Trophoblast cell (in vitro differentiated cells and primary cell): ENCODE measurements around the gene PTPN9.

Source experiments
- DNase-seq, 2 donors: peaks; one replicate each; pipeline ENCODE4 v3.0.0-alpha.2; 2016
- H2AFZ ChIP-seq: 2 replicates; pipeline ENCODE4 v1.6.1; 2013; ENCODE audit warnings: low read length, moderate library complexity, mild to moderate bottlenecking; ENCODE audit not compliant: insufficient read depth, poor library complexity
- H2AK5ac ChIP-seq: 2 replicates; pipeline ENCODE4 v1.6.1; 2013; ENCODE audit warnings: mild to moderate bottlenecking, low read length
- H2BK120ac ChIP-seq: 2 replicates; pipeline ENCODE4 v1.6.1; 2013; ENCODE audit warnings: low read length, mild to moderate bottlenecking, moderate library complexity; ENCODE audit not compliant: insufficient read depth, poor library complexity
- H2BK12ac ChIP-seq: 2 replicates; pipeline ENCODE4 v1.6.1; 2013; ENCODE audit warnings: mild to moderate bottlenecking, low read length, moderate library complexity
- H2BK5ac ChIP-seq: 2 replicates; pipeline ENCODE4 v1.6.1; 2013; ENCODE audit warnings: low read length, low read depth, moderate library complexity, mild to moderate bottlenecking; ENCODE audit not compliant: poor library complexity
- H3K14ac ChIP-seq: 2 replicates; pipeline ENCODE4 v1.6.1; 2013; ENCODE audit warnings: mild to moderate bottlenecking, low read length
- H3K18ac ChIP-seq: 2 replicates; pipeline ENCODE4 v1.6.1; 2013; ENCODE audit warnings: mild to moderate bottlenecking, low read length
- H3K23ac ChIP-seq: 2 replicates; pipeline ENCODE4 v1.6.1; 2013; ENCODE audit warnings: low read length
- H3K27ac ChIP-seq: 2 replicates; pipeline ENCODE4 v1.5.1; 2013; ENCODE audit warnings: low read depth, mild to moderate bottlenecking, inconsistent platforms, low read length, moderate library complexity
- H3K27me3 ChIP-seq: 2 replicates; pipeline ENCODE4 v1.6.1; 2013; ENCODE audit warnings: inconsistent platforms, mild to moderate bottlenecking, low read length, moderate library complexity; ENCODE audit not compliant: insufficient read depth
- H3K36me3 ChIP-seq, 2 experiments: 1 replicate in 1 of 2; 2 replicates in 1 of 2; pipeline ENCODE4 v1.6.1; 2013; ENCODE audit warnings: low read length in 2 of 2, mild to moderate bottlenecking in 2 of 2, moderate library complexity in 1 of 2; ENCODE audit not compliant: insufficient read depth in 2 of 2, control insufficient read depth in 1 of 2
- H3K4ac ChIP-seq: 2 replicates; pipeline ENCODE4 v1.6.1; 2013; ENCODE audit warnings: low read depth, mild to moderate bottlenecking, low read length, moderate library complexity
- H3K4me1 ChIP-seq, 2 experiments: 1 replicate in 1 of 2; 2 replicates in 1 of 2; pipeline ENCODE4 v1.6.1; 2013; ENCODE audit warnings: low read length in 2 of 2, mild to moderate bottlenecking in 2 of 2, moderate library complexity in 1 of 2; ENCODE audit not compliant: insufficient read depth in 2 of 2, control insufficient read depth in 1 of 2
- H3K4me2 ChIP-seq: 2 replicates; pipeline ENCODE4 v1.6.1; 2013; ENCODE audit warnings: inconsistent platforms, mild to moderate bottlenecking, low read length, moderate library complexity
- H3K4me3 ChIP-seq: 2 replicates; pipeline ENCODE4 v1.5.1; 2013; ENCODE audit warnings: mild to moderate bottlenecking, low read depth, low read length, inconsistent platforms
- H3K79me1 ChIP-seq: one replicate; pipeline ENCODE4 v1.6.1; 2013; ENCODE audit warnings: low read length
- H3K79me2 ChIP-seq: 2 replicates; pipeline ENCODE4 v1.6.1; 2013; ENCODE audit warnings: low read length, mild to moderate bottlenecking; ENCODE audit not compliant: control insufficient read depth, insufficient read depth, poor library complexity
- H3K9ac ChIP-seq: 2 replicates; pipeline ENCODE4 v1.6.1; 2013; ENCODE audit warnings: mild to moderate bottlenecking, low read length
- H3K9me3 ChIP-seq: 2 replicates; pipeline ENCODE4 v1.6.1; 2013; ENCODE audit warnings: low read depth, mild to moderate bottlenecking, control low read depth, inconsistent platforms, low read length; ENCODE audit not compliant: insufficient read depth
- H4K12ac ChIP-seq: 2 replicates; pipeline ENCODE4 v1.6.1; 2013; ENCODE audit warnings: low read depth, mild to moderate bottlenecking, low read length, moderate library complexity
- H4K8ac ChIP-seq: 2 replicates; pipeline ENCODE4 v1.6.1; 2013; ENCODE audit warnings: low read depth, mild to moderate bottlenecking, low read length, moderate library complexity
- H4K91ac ChIP-seq: one replicate; pipeline ENCODE4 v1.6.1; 2013; ENCODE audit warnings: low read depth, mild to moderate bottlenecking, low read length, moderate library complexity
- WGBS: extraction: QIAGEN DNeasy Blood & Tissue Kit; methylation state at CpG from one replicate; pipeline ENCODE4 v1.1.7; 2013; ENCODE audit warnings: missing lambda C conversion rate; ENCODE audit not compliant: insufficient read length, insufficient coverage; ENCODE audit errors: extremely low coverage; 5-methylcytosine and 5-hydroxymethylcytosine counted together

The PTPN9 gene

GRCh38 chr15:75425966-75426500 is 153.1 kb downstream of the PTPN9 start:
- no CpG with 5 or more reads among the region's 3 CpGs for WGBS
- peaks cover 2% of the 10 kb centered on the region for H3K9me3 ChIP-seq
- H3K4me1 ChIP-seq, result no peaks in the 10 kb centered on the region
- H3K4me3 ChIP-seq, result no peak overlapping the region
- H3K4me2 ChIP-seq, result no peak overlapping the region
- no peak overlapping the region for H2BK120ac ChIP-seq
- no peak overlapping the region for H2BK12ac ChIP-seq
- no peak overlapping the region for H4K12ac ChIP-seq
- no peak overlapping the region for H2BK5ac ChIP-seq
- H3K36me3 ChIP-seq, result peaks cover 31 to 35% of the 10 kb centered on the region in 2 experiments
- no peaks in the 10 kb centered on the region for H3K79me1 ChIP-seq
- no peak overlapping the region for H4K8ac ChIP-seq
- H3K23ac ChIP-seq, result no peak overlapping the region
- H3K14ac ChIP-seq, result no peak overlapping the region
- H3K27me3 ChIP-seq, result no peaks in the 10 kb centered on the region
- H3K4ac ChIP-seq, result no peak overlapping the region
- H2AK5ac ChIP-seq, result no peak overlapping the region
- H2AFZ ChIP-seq, result no peak overlapping the region
- H3K27ac ChIP-seq, result no peak overlapping the region
- DNase-seq, result no peak
- H3K18ac ChIP-seq, result no peak overlapping the region
- H4K91ac ChIP-seq, result no peak overlapping the region
- no peaks in the 10 kb centered on the region for H3K79me2 ChIP-seq
- no peak overlapping the region for H3K9ac ChIP-seq

DNA sequence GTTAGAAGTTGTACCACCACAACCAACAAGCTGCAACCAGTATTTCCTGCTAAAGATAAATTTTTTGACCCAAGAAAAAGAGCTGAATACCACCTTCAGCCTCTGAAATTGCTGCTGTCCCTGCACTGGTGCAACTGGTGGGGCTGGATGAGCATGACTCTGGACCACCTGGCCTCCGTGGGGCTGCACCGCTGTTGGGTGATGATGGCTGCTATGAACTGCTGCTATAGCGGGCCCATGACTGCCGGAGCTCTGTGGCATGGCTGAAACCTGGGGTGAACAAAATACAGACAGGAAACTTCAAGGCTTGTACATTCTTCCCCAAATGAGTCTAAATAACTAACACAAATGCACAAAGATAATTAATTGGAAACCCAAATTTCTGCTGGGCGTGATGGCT is 156.6 kb downstream of the PTPN9 start:
- H3K9me3 ChIP-seq, result no peaks in the 10 kb centered on the region
- no peak overlapping the region for H3K14ac ChIP-seq
- no peak overlapping the region for H2BK120ac ChIP-seq
- no peak overlapping the region for H2BK12ac ChIP-seq
- H3K23ac ChIP-seq, result no peak overlapping the region
- no peak overlapping the region for H2BK5ac ChIP-seq
- H3K27ac ChIP-seq, result no peak overlapping the region
- no peak overlapping the region for H3K4me3 ChIP-seq
- H3K9ac ChIP-seq, result no peak overlapping the region
- no peaks in the 10 kb centered on the region for H3K27me3 ChIP-seq
- H3K79me2 ChIP-seq, result no peaks in the 10 kb centered on the region
- WGBS, result no CpG with 5 or more reads among the region's 5 CpGs
- H3K4me2 ChIP-seq, result no peak overlapping the region
- no peaks in the 10 kb centered on the region for H3K79me1 ChIP-seq
- H3K18ac ChIP-seq, result no peak overlapping the region
- H3K4me1 ChIP-seq, result no peaks in the 10 kb centered on the region
- peaks cover 24 to 31% of the 10 kb centered on the region in 2 experiments for H3K36me3 ChIP-seq
- no peak overlapping the region for H4K91ac ChIP-seq
- H4K8ac ChIP-seq, result no peak overlapping the region
- H3K4ac ChIP-seq, result no peak overlapping the region
- no peak overlapping the region for H4K12ac ChIP-seq
- no peak overlapping the region for H2AK5ac ChIP-seq
- no peak for DNase-seq
- H2AFZ ChIP-seq, result no peak overlapping the region

- H2AK5ac ChIP-seq, result no peak overlapping the region
- H3K79me1 ChIP-seq, result no peaks in the 10 kb centered on the region
- no peak overlapping the region for H3K27ac ChIP-seq
- no peak overlapping the region for H2BK12ac ChIP-seq
- H3K14ac ChIP-seq, result no peak overlapping the region
- H3K18ac ChIP-seq, result no peak overlapping the region
- H3K4ac ChIP-seq, result no peak overlapping the region
- peaks cover 20 to 23% of the 10 kb centered on the region in 2 experiments for H3K36me3 ChIP-seq
- H3K4me2 ChIP-seq, result no peak overlapping the region
- no peaks in the 10 kb centered on the region for H3K79me2 ChIP-seq
- no peak for DNase-seq
- H3K4me1 ChIP-seq, result no peaks in the 10 kb centered on the region
- no peak overlapping the region for H4K8ac ChIP-seq
- H2AFZ ChIP-seq, result no peak overlapping the region
- H2BK5ac ChIP-seq, result no peak overlapping the region
- H3K27me3 ChIP-seq, result no peaks in the 10 kb centered on the region
- H4K12ac ChIP-seq, result no peak overlapping the region
- no peak overlapping the region for H4K91ac ChIP-seq
- no peak overlapping the region for H3K23ac ChIP-seq
- H3K4me3 ChIP-seq, result no peak overlapping the region
- H3K9ac ChIP-seq, result no peak overlapping the region
- no peak overlapping the region for H2BK120ac ChIP-seq
- H3K9me3 ChIP-seq, result no peaks in the 10 kb centered on the region
Measured at GRCh38 chr15:75420698-75421097, 158.4 kb downstream of the PTPN9 start.

DNA sequence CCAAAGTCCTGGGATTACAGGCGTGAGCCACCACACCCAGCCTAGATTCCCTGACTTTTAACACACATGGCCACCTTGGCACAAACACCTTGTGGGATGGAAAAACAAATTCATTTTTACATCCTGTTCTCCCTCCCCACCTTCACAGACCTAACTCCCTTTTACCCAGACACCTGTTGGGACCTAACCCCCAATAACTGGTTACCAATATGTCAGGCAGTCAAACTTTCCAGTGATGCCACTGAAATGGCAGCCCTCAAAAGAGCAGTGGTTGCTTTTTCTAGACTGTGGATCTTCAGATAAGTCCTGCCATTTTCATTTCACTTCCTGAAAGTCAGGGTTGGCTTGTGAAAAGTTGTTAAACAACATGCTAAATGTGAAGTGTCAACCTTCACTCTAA is 162.5 kb downstream of the PTPN9 start:
- H4K91ac ChIP-seq, result no peak overlapping the region
- H3K18ac ChIP-seq, result no peak overlapping the region
- H2BK12ac ChIP-seq, result no peak overlapping the region
- H4K8ac ChIP-seq, result no peak overlapping the region
- H3K23ac ChIP-seq, result no peak overlapping the region
- no peaks in the 10 kb centered on the region for H3K9me3 ChIP-seq
- H3K4me3 ChIP-seq, result no peak overlapping the region
- H3K36me3 ChIP-seq, result peaks cover 14 to 20% of the 10 kb centered on the region in 2 experiments
- no peak overlapping the region for H2AK5ac ChIP-seq
- DNase-seq, result no peak
- H3K27me3 ChIP-seq, result no peaks in the 10 kb centered on the region
- no CpG with 5 or more reads among the region's 1 CpG for WGBS
- H3K4me1 ChIP-seq, result no peaks in the 10 kb centered on the region
- H2BK5ac ChIP-seq, result no peak overlapping the region
- no peak overlapping the region for H3K27ac ChIP-seq
- no peak overlapping the region for H2BK120ac ChIP-seq
- no peak overlapping the region for H3K14ac ChIP-seq
- no peak overlapping the region for H3K4me2 ChIP-seq
- H2AFZ ChIP-seq, result no peak overlapping the region
- no peaks in the 10 kb centered on the region for H3K79me1 ChIP-seq
- H4K12ac ChIP-seq, result no peak overlapping the region
- no peak overlapping the region for H3K4ac ChIP-seq
- H3K79me2 ChIP-seq, result no peaks in the 10 kb centered on the region
- no peak overlapping the region for H3K9ac ChIP-seq
